Neural progenitor cell (in vitro differentiated cells): ENCODE data around the gene YDJC. TPM values are rescaled to one million over a fixed set of nuclear protein-coding genes. Genes with fewer than 3 reads are reported as not detected.
A peak's percentile ranks its signal among the peaks of the same experiment; 100 is the strongest.

Experiments
- DNase-seq: peaks from one replicate; pipeline ENCODE4 v3.0.0-alpha.2; 2016; ENCODE audit warnings: low spot score
- H2AFZ ChIP-seq: fragments of 200-600 bp; sonication (generic); replicated peaks from 2 replicates; pipeline ENCODE4 v1.6.1; 2016; ENCODE audit warnings: antibody characterized with exemption
- H3F3A ChIP-seq: fragments of 200-600 bp; sonication (generic); 2 replicates; pipeline ENCODE4 v1.6.1; 2016; ENCODE audit warnings: antibody characterized with exemption, low read depth
- H3K27ac ChIP-seq: fragments of 200-600 bp; sonication (generic); 2 replicates; pipeline ENCODE4 v1.5.1; 2016; ENCODE audit warnings: mild to moderate bottlenecking
- H3K27me3 ChIP-seq: fragments of 200-600 bp; sonication (generic); 2 replicates; pipeline ENCODE4 v1.6.1; 2016; ENCODE audit warnings: mild to moderate bottlenecking, moderate library complexity
- H3K36me3 ChIP-seq: fragments of 200-600 bp; sonication (generic); 2 replicates; pipeline ENCODE4 v1.5.1; 2016
- H3K4me1 ChIP-seq: fragments of 200-600 bp; sonication (generic); 2 replicates; pipeline ENCODE4 v1.6.1; 2016; ENCODE audit warnings: mixed run types
- H3K4me2 ChIP-seq: fragments of 200-600 bp; sonication (generic); 2 replicates; pipeline ENCODE4 v1.6.1; 2016
- H3K4me3 ChIP-seq: fragments of 200-600 bp; sonication (generic); 2 replicates; pipeline ENCODE4 v1.5.1; 2016
- H3K79me2 ChIP-seq: fragments of 200-600 bp; sonication (generic); 2 replicates; pipeline ENCODE4 v1.6.1; 2016; ENCODE audit warnings: low read depth
- H3K9ac ChIP-seq: fragments of 200-600 bp; sonication (generic); 2 replicates; pipeline ENCODE4 v1.6.1; 2016
- H3K9me3 ChIP-seq: fragments of 200-600 bp; sonication (generic); 2 replicates; pipeline ENCODE4 v1.5.1; 2016; ENCODE audit warnings: low read depth
- H4K20me1 ChIP-seq: fragments of 200-600 bp; sonication (generic); 2 replicates; pipeline ENCODE4 v1.6.1; 2016; ENCODE audit warnings: low read depth
- H3K27ac Mint-ChIP-seq: 3 replicates; pipeline ENCODE4 v1.8.0; 2021; ENCODE audit warnings: mixed read lengths
- H3K27me3 Mint-ChIP-seq: 2 replicates; pipeline ENCODE4 v1.8.0; 2022; ENCODE audit warnings: low read depth, mild to moderate bottlenecking, inconsistent platforms, moderate library complexity, mixed read lengths; ENCODE audit not compliant: insufficient read depth
- H3K36me3 Mint-ChIP-seq: 3 replicates; pipeline ENCODE4 v1.8.0; 2021; ENCODE audit warnings: mixed read lengths
- H3K4me1 Mint-ChIP-seq: 3 replicates; pipeline ENCODE4 v1.8.0; 2021; ENCODE audit warnings: mixed read lengths
- H3K4me3 Mint-ChIP-seq: 3 replicates; pipeline ENCODE4 v1.8.0; 2021; ENCODE audit warnings: mild to moderate bottlenecking, moderate library complexity, mixed read lengths
- H3K9me3 Mint-ChIP-seq: 3 replicates; pipeline ENCODE4 v1.8.0; 2020; ENCODE audit warnings: mixed read lengths
- CTCF ChIP-seq: fragments of 200-600 bp; sonication (generic); IDR thresholded peaks from 2 replicates; pipeline ENCODE4 v1.5.1; 2017; ENCODE audit warnings: antibody characterized with exemption, mild to moderate bottlenecking
- EZH2 ChIP-seq: fragments of 200-600 bp; sonication (generic); IDR thresholded peaks from 2 replicates; pipeline ENCODE4 v1.6.1; 2017; ENCODE audit warnings: antibody characterized with exemption, mild to moderate bottlenecking, moderate library complexity
- EZH2phosphoT487 ChIP-seq: fragments of 200-600 bp; sonication (generic); IDR thresholded peaks from 2 replicates; pipeline ENCODE4 v1.6.1; 2017; ENCODE audit warnings: antibody characterized with exemption
- total RNA-seq: library from RNA; depleted of rRNA; stranded (reverse); fragments of >200 nt; gene quantifications from 2 replicates; pipeline ENCODE4 v1.2.3, GENCODE V29; 2015; ENCODE audit warnings: low replicate concordance

Gene YDJC
- total RNA-seq, 1 donor from 2014 or later: 4.8 TPM

GRCh38 chr22:21672107-21672629, 42.3 kb upstream of the YDJC start:
- Histone ChIP-seq H2AFZ (no peak overlapping the region), H4K20me1 (no peaks in the 10 kb centered on the region), H3K4me3 (no peak overlapping the region), H3K79me2 (peaks cover 9% of the 10 kb centered on the region), H3K4me1 (no peaks in the 10 kb centered on the region), H3K4me2 (no peak overlapping the region), H3K9me3 (no peaks in the 10 kb centered on the region), H3K27ac (no peak overlapping the region), H3K36me3 (no peaks in the 10 kb centered on the region), H3K27me3 (no peaks in the 10 kb centered on the region), H3K9ac (no peak overlapping the region), H3F3A (no peaks in the 10 kb centered on the region)
- TF ChIP-seq EZH2: no peak
- no peak for TF ChIP-seq EZH2phosphoT487
- TF ChIP-seq CTCF: no peak
- H3K27me3 Mint-ChIP-seq: no peaks in the 10 kb centered on the region
- H3K27ac Mint-ChIP-seq: no peak overlapping the region
- peaks cover 3% of the 10 kb centered on the region for H3K4me1 Mint-ChIP-seq
- H3K9me3 Mint-ChIP-seq: no peaks in the 10 kb centered on the region
- peaks cover 14% of the 10 kb centered on the region for H3K36me3 Mint-ChIP-seq
- no peak for DNase-seq
- H3K4me3 Mint-ChIP-seq: no peak overlapping the region

GRCh38 chr22:21669026-21669425, 39.2 kb upstream of the YDJC start:
- H3K4me1 ChIP-seq: peaks cover 4% of the 10 kb centered on the region
- peaks cover 10% of the 10 kb centered on the region for H3F3A ChIP-seq
- no peaks in the 10 kb centered on the region for H4K20me1 ChIP-seq
- H3K9me3 Mint-ChIP-seq: peaks cover 4% of the 10 kb centered on the region
- peaks cover 13% of the 10 kb centered on the region for H3K4me1 Mint-ChIP-seq
- H3K27ac ChIP-seq: no peak overlapping the region
- TF ChIP-seq EZH2phosphoT487 (no peak), CTCF (no peak), EZH2 (no peak)
- H2AFZ ChIP-seq: no peak overlapping the region
- H3K9ac ChIP-seq: no peak overlapping the region
- H3K4me3 ChIP-seq: no peak overlapping the region
- H3K79me2 ChIP-seq: peaks cover 14% of the 10 kb centered on the region
- no peak overlapping the region for H3K27ac Mint-ChIP-seq
- no peaks in the 10 kb centered on the region for H3K27me3 ChIP-seq
- H3K36me3 Mint-ChIP-seq: peaks cover 2% of the 10 kb centered on the region
- no peaks in the 10 kb centered on the region for H3K9me3 ChIP-seq
- H3K27me3 Mint-ChIP-seq: peaks cover 8% of the 10 kb centered on the region
- peak overlapping the region; percentile 40 for H3K4me3 Mint-ChIP-seq
- no peak overlapping the region for H3K4me2 ChIP-seq
- no peaks in the 10 kb centered on the region for H3K36me3 ChIP-seq
- DNase-seq: no peak

GRCh38 chr22:21666786-21667185, 37.0 kb upstream of the YDJC start:
- no peaks in the 10 kb centered on the region for H3K36me3 ChIP-seq
- H3K27ac ChIP-seq: no peak overlapping the region
- H3K4me3 Mint-ChIP-seq: peak overlapping the region; percentile 96
- H3K9me3 Mint-ChIP-seq: peaks cover 6% of the 10 kb centered on the region
- H3K27ac Mint-ChIP-seq: no peak overlapping the region
- H4K20me1 ChIP-seq: no peaks in the 10 kb centered on the region
- peaks cover 16% of the 10 kb centered on the region for H3K4me1 Mint-ChIP-seq
- no peak overlapping the region for H3K9ac ChIP-seq
- no peaks in the 10 kb centered on the region for H3K9me3 ChIP-seq
- H3F3A ChIP-seq: peaks cover 10% of the 10 kb centered on the region
- H3K4me3 ChIP-seq: peak overlapping the region; percentile 95
- DNase-seq: no peak
- TF ChIP-seq EZH2: no peak
- H3K4me1 ChIP-seq: peaks cover 4% of the 10 kb centered on the region
- peaks cover 14% of the 10 kb centered on the region for H3K79me2 ChIP-seq
- H3K36me3 Mint-ChIP-seq: peaks cover 2% of the 10 kb centered on the region
- peak overlapping the region; percentile 79 for H3K4me2 ChIP-seq
- peaks cover 9% of the 10 kb centered on the region for H3K27me3 Mint-ChIP-seq
- no peaks in the 10 kb centered on the region for H3K27me3 ChIP-seq
- no peak overlapping the region for H2AFZ ChIP-seq

GRCh38 chr22:21665047-21665851, 35.4 kb upstream of the YDJC start:
- Histone ChIP-seq H3K4me2 (peak overlapping the region; percentile 79), H2AFZ (peak overlapping the region; percentile 95), H3K27ac (no peak overlapping the region), H3K9me3 (no peaks in the 10 kb centered on the region), H3K4me3 (peak overlapping the region; percentile 95), H4K20me1 (no peaks in the 10 kb centered on the region), H3K36me3 (no peaks in the 10 kb centered on the region), H3K4me1 (peaks cover 4% of the 10 kb centered on the region), H3K9ac (no peak overlapping the region), H3K79me2 (peaks cover 14% of the 10 kb centered on the region), H3F3A (peaks cover 10% of the 10 kb centered on the region), H3K27me3 (no peaks in the 10 kb centered on the region)
- TF ChIP-seq EZH2phosphoT487: no peak
- TF ChIP-seq EZH2: no peak
- TF ChIP-seq CTCF: no peak
- H3K4me3 Mint-ChIP-seq: peak overlapping the region; percentile 96
- H3K27me3 Mint-ChIP-seq: peaks cover 10% of the 10 kb centered on the region
- peaks cover 6% of the 10 kb centered on the region for H3K9me3 Mint-ChIP-seq
- peak overlapping the region; percentile 89 for H3K27ac Mint-ChIP-seq
- no peaks in the 10 kb centered on the region for H3K36me3 Mint-ChIP-seq
- peaks cover 16% of the 10 kb centered on the region for H3K4me1 Mint-ChIP-seq
- no peak for DNase-seq
